ENCODE results near the gene FCRLB.

GRCh38 chr1:161731241-161731640 is 9.9 kb downstream of the FCRLB start:
- TF ChIP-seq, protein P1, sequence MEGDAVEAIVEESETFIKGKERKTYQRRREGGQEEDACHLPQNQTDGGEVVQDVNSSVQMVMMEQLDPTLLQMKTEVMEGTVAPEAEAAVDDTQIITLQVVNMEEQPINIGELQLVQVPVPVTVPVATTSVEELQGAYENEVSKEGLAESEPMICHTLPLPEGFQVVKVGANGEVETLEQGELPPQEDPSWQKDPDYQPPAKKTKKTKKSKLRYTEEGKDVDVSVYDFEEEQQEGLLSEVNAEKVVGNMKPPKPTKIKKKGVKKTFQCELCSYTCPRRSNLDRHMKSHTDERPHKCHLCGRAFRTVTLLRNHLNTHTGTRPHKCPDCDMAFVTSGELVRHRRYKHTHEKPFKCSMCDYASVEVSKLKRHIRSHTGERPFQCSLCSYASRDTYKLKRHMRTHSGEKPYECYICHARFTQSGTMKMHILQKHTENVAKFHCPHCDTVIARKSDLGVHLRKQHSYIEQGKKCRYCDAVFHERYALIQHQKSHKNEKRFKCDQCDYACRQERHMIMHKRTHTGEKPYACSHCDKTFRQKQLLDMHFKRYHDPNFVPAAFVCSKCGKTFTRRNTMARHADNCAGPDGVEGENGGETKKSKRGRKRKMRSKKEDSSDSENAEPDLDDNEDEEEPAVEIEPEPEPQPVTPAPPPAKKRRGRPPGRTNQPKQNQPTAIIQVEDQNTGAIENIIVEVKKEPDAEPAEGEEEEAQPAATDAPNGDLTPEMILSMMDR (IDR thresholded peaks at IDR 0.05): no peak
- TF ChIP-seq POLR2AphosphoS5 (IDR thresholded peaks at IDR 0.05) (no peak), POLR2A (IDR thresholded peaks at IDR 0.05) (no peak)
